Measurements from ENCODE around the gene ERBB2.

Gene ERBB2

DNA sequence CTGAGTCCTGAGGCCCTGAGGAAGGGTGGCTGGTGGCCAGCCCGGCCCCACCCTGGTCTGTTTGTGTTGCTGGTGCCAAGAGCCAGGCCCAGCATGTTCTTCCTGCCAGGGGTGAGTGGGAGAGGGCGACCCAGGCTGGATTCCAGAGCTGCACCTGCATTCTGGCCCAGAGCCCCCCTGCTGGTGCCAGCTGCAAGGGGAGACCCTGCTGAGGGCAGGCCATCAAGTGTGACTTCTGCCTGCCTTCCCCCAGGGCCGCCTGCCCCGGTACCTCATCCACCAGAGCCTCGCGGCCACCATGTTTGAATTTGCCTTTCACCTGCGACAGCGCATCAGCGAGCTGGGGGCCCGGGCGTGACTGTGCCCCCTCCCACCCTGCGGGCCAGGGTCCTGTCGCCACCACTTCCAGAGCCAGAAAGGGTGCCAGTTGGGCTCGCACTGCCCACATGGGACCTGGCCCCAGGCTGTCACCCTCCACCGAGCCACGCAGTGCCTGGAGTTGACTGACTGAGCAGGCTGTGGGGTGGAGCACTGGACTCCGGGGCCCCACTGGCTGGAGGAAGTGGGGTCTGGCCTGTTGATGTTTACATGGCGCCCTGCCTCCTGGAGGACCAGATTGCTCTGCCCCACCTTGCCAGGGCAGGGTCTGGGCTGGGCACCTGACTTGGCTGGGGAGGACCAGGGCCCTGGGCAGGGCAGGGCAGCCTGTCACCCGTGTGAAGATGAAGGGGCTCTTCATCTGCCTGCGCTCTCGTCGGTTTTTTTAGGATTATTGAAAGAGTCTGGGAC lies 37.1 kb upstream of the ERBB2 start:
- no peak overlapping the region for H3K4me3 Mint-ChIP-seq
- peaks cover 49% of the 10 kb centered on the region for H3K36me3 Mint-ChIP-seq (ENCODE audit: low read depth)
- no peak overlapping the region for H3K27ac Mint-ChIP-seq
- no peak for DNase-seq
- peaks cover 12% of the 10 kb centered on the region for H3K4me1 Mint-ChIP-seq (ENCODE audit: low read depth)
- no peaks in the 10 kb centered on the region for H3K9me3 Mint-ChIP-seq
- H3K27me3 Mint-ChIP-seq: peaks cover 16% of the 10 kb centered on the region

DNA sequence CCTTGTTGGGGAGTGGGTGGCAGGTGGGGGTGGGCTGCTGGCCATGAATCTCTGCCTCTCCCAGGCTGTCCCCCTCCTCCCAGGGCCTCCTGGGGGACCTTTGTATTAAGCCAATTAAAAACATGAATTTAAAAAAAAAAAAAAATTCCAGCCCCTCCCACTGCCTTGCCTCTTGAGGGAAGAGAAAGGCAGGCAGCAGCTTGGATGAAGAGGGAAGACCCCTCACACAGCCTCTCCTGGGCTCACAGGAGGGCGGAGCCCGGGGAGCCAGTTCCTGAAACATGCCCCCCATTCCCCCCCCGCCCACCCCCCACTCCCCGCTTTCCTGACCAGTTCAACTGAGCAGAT lies 36.5 kb upstream of the ERBB2 start:
- Mint-ChIP-seq H3K4me1 (ENCODE audit: low read depth) (peaks cover 7% of the 10 kb centered on the region), H3K36me3 (ENCODE audit: low read depth) (peaks cover 44% of the 10 kb centered on the region)

GRCh38 chr17:39663688-39664580 lies 35.9 kb upstream of the ERBB2 start:
- Mint-ChIP-seq H3K4me3 (no peak overlapping the region), H3K27me3 (peaks cover 24% of the 10 kb centered on the region), H3K4me1 (ENCODE audit: low read depth) (peaks cover 8% of the 10 kb centered on the region), H3K9me3 (no peaks in the 10 kb centered on the region), H3K27ac (no peak overlapping the region), H3K36me3 (ENCODE audit: low read depth) (peaks cover 39% of the 10 kb centered on the region)
- DNase-seq: no peak

More for the DNA sequence above, 36.5 kb upstream of the ERBB2 start:
- Mint-ChIP-seq H3K4me3 (no peak overlapping the region), H3K9me3 (no peaks in the 10 kb centered on the region), H3K27ac (no peak overlapping the region), H3K27me3 (peaks cover 19% of the 10 kb centered on the region)
- no peak for DNase-seq

DNA sequence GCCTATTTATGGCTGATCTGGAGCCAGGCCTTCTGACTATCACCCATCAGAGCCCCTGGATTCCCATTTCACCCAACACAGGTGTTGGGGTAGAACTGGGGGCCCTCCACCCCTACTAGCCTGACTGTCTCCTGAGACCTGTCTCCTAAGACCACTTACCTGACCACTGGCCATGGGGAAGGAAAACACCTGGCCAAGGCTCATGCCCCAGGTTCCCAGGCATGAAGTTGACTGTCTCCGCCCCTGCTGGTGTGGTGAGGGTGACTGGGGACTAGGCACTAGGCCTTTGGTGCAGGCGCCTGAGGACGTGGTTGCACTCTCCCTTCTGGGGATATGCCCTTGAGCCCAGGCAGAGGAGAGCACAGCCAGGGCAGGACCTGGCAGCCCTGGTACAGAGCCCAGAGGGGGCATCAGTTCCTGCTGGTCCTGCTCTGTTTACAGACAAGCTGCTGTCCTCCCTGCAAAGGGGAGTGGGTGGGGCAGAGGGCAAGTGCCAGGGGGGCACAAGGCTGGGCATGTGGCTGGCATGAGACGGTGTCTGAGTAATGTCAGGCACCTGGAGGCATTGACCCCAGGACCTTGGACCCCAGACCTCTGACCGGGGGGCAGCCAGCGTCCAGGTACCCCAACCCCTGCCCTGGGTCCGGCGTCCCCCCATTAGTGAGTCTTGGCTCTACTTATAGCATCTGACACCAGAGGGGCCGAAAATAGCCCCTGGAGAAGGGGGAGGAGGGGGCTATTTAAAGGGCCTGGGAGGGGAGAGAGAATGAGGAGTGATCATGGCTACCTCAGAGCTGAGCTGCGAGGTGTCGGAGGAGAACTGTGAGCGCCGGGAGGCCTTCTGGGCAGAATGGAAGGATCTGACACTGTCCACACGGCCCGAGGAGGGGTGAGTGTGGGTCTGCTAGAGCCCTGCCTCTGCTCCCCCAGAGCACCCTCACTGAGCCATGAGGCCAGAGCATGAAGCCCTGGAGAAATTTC lies 35.0 kb upstream of the ERBB2 start, which contains the start of gene TCAP:
Gene TCAP, plus strand, starts transcription at position 769 of the 981 bp plus-strand sequence. Its CDS starts 11 bp downstream, at position 780.
- Mint-ChIP-seq H3K27ac (no peak within 1 kb of the TSS), H3K36me3 (ENCODE audit: low read depth) (peaks cover 31% of the 10 kb centered on the region), H3K4me3 (no peak within 1 kb of the TSS), H3K9me3 (no peaks in the 10 kb centered on the region), H3K4me1 (ENCODE audit: low read depth) (peaks cover 7% of the 10 kb centered on the region), H3K27me3 (peaks cover 30% of the 10 kb centered on the region)
- no peak for DNase-seq

DNA sequence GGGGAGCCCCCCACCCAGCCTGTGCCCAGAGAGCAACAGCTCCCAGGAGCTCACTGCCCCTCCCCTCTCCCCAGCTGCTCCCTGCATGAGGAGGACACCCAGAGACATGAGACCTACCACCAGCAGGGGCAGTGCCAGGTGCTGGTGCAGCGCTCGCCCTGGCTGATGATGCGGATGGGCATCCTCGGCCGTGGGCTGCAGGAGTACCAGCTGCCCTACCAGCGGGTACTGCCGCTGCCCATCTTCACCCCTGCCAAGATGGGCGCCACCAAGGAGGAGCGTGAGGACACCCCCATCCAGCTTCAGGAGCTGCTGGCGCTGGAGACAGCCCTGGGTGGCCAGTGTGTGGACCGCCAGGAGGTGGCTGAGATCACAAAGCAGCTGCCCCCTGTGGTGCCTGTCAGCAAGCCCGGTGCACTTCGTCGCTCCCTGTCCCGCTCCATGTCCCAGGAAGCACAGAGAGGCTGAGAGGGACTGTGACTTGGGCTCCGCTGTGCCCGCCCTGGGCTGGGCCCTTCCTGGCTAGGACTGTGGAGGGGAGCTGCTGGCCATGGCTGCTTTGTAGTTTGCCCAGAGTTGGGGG lies 34.1 kb upstream of the ERBB2 start:
- H3K4me1 Mint-ChIP-seq (ENCODE audit: low read depth): peaks cover 7% of the 10 kb centered on the region
- DNase-seq: no peak
- peaks cover 35% of the 10 kb centered on the region for H3K27me3 Mint-ChIP-seq
- H3K27ac Mint-ChIP-seq: no peak overlapping the region
- no peaks in the 10 kb centered on the region for H3K9me3 Mint-ChIP-seq
- H3K4me3 Mint-ChIP-seq: no peak overlapping the region
- H3K36me3 Mint-ChIP-seq (ENCODE audit: low read depth): peaks cover 23% of the 10 kb centered on the region

DNA sequence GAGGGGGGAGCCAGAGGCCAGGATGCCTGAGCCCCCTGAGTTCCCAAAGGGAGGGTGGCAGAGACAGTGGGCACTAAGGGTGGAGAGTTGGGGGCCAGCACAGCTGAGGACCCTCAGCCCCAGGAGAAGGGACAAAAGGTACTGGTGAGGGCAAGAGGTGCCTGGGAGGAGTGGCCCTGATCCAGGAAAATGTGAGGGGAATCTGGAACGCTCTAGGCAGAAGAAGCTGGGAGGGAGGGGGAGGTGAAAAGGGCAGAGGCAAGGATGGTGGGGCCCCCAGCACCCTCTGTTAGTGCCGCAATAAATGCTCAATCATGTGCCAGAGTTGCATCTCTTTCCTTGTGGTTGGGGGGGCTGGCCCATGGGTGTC lies 33.6 kb upstream of the ERBB2 start:
- H3K4me3 Mint-ChIP-seq: no peak overlapping the region
- H3K27ac Mint-ChIP-seq: no peak overlapping the region
- H3K36me3 Mint-ChIP-seq (ENCODE audit: low read depth): peaks cover 18% of the 10 kb centered on the region
- no peak for DNase-seq
- H3K9me3 Mint-ChIP-seq: no peaks in the 10 kb centered on the region
- peaks cover 39% of the 10 kb centered on the region for H3K27me3 Mint-ChIP-seq
- peaks cover 7% of the 10 kb centered on the region for H3K4me1 Mint-ChIP-seq (ENCODE audit: low read depth)

DNA sequence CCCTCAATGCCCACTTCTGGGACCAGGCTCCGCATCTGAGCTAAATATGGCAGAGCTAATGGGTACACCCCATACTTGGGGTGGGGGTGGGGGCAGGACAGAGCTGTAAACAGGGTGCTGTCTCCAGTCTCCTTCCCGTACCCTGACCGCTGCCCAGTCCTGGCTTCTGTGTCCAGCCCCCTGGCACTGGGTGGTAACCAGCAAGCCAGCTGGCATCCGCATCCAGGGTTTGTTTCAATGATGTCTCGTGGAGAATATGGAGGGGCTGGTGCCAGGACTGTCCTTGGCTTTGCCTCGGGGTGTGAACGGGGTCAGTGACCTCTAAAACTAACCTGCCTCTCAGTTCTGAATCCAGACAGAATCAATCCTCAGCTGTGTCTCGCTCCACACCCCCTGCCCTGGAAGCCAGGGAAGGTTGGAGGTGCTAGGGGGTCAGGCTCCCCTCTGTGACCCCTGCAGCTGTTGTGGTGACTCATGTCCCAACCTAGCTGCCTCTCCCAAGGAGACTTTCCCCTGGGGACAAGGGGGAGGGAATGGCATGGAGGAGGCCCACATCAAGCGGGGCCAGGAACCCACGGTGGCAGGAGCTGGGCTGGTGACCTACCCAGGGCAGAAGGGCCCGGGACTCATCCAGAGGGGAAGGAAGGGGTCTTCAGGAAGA lies 33.1 kb upstream of the ERBB2 start:
- DNase-seq: no peak
- Mint-ChIP-seq H3K27me3 (peaks cover 40% of the 10 kb centered on the region), H3K4me1 (ENCODE audit: low read depth) (peaks cover 9% of the 10 kb centered on the region), H3K9me3 (no peaks in the 10 kb centered on the region), H3K4me3 (no peak overlapping the region), H3K36me3 (ENCODE audit: low read depth) (peaks cover 13% of the 10 kb centered on the region), H3K27ac (no peak overlapping the region)

DNA sequence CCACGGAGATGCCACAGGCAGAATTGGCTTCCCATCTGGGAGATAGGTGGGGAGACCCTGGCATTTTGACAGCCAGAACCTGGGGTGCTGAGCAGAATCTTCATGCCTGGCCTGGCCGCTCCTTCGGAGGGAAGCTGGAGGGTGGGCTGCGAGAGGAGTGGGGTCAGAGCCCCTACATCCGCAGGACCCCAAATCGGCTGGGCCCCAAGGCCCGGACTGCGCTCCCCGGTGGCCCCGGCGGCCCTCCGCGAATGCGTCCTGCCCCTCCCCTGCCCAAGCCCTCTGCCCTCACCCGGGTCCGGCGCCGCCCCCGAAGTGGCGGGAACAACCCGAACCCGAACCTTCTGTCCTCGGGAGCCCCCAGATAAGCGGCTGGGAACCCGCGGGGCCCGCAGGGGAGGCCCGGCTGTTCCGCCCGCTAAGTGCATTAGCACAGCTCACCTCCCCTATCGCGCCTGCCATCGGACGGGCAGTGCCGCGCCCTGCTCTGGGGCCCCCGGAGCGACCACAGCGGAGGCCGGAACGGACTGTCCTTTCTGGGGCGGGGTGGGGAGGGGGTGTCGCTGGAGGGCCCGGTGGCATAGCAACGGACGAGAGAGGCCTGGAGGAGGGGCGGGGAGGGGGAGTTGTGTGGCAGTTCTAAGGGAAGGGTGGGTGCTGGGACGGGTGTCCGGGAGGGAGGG lies 32.5 kb upstream of the ERBB2 start:
- peak; percentile 52 for DNase-seq
- Mint-ChIP-seq H3K9me3 (no peaks in the 10 kb centered on the region), H3K36me3 (ENCODE audit: low read depth) (peaks cover 9% of the 10 kb centered on the region), H3K4me1 (ENCODE audit: low read depth) (peaks cover 13% of the 10 kb centered on the region), H3K27me3 (peaks cover 42% of the 10 kb centered on the region), H3K4me3 (no peak overlapping the region), H3K27ac (no peak overlapping the region)

DNA sequence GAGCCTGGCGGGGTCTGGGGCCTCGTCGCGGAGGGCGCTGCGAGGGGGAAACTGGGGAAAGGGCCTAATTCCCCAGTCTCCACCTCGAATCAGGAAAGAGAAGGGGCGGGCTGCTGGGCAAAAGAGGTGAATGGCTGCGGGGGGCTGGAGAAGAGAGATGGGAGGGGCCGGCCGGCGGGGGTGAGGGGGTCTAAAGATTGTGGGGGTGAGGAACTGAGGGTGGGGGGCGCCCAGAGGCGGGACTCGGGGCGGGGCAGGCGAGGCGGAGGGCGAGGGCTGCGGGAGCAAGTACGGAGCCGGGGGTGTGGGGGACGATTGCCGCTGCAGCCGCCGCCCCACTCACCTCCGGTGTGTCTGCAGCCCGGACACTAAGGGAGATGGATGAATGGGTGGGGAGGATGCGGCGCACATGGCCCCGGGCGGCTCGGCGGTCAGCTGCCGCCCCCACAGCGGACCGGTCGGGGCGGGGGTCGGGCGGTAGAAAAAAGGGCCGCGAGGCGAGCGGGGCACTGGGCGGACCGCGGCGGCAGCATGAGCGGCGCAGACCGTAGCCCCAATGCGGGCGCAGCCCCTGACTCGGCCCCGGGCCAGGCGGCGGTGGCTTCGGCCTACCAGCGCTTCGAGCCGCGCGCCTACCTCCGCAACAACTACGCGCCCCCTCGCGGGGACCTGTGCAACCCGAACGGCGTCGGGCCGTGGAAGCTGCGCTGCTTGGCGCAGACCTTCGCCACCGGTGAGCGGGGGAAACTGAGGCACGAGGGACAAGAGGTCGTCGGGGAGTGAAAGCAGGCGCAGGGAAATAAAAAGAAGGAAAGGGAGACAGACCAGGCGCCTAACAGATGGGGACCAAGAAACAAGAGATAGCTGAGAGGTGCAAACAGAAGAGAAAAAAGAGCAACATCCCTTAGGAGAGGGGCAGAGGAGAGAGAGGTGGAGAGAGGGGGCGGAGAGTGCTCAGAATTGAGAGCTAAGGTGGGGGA lies 31.6 kb upstream of the ERBB2 start, which contains the start of gene PNMT:
Gene PNMT, plus strand, starts transcription at position 509 of the 980 bp plus-strand sequence. Its CDS starts 23 bp downstream, at position 532.
- Mint-ChIP-seq H3K9me3 (no peaks in the 10 kb centered on the region), H3K36me3 (ENCODE audit: low read depth) (peaks cover 3% of the 10 kb centered on the region), H3K4me3 (peak within 1 kb of the TSS; percentile 27), H3K4me1 (ENCODE audit: low read depth) (peaks cover 13% of the 10 kb centered on the region), H3K27me3 (peaks cover 42% of the 10 kb centered on the region), H3K27ac (peak within 1 kb of the TSS; percentile 38)
- peak; percentile 74 for DNase-seq

DNA sequence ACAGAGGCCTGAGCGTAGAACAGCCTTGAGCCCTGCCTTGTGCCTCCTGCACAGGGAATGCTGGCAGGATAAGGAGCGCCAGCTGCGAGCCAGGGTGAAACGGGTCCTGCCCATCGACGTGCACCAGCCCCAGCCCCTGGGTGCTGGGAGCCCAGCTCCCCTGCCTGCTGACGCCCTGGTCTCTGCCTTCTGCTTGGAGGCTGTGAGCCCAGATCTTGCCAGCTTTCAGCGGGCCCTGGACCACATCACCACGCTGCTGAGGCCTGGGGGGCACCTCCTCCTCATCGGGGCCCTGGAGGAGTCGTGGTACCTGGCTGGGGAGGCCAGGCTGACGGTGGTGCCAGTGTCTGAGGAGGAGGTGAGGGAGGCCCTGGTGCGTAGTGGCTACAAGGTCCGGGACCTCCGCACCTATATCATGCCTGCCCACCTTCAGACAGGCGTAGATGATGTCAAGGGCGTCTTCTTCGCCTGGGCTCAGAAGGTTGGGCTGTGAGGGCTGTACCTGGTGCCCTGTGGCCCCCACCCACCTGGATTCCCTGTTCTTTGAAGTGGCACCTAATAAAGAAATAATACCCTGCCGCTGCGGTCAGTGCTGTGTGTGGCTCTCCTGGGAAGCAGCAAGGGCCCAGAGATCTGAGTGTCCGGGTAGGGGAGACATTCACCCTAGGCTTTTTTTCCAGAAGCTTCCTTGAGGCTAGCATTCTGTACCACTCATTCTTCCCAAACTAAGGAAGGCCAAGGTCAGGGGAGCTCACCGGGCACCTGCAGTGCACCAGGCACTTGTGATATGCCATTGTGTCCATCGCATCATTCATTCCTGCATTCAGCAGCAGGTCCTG lies 29.7 kb upstream of the ERBB2 start:
- Mint-ChIP-seq H3K36me3 (ENCODE audit: low read depth) (no peaks in the 10 kb centered on the region), H3K27me3 (peaks cover 42% of the 10 kb centered on the region), H3K4me3 (no peak overlapping the region), H3K9me3 (no peaks in the 10 kb centered on the region), H3K4me1 (ENCODE audit: low read depth) (peaks cover 13% of the 10 kb centered on the region), H3K27ac (no peak overlapping the region)
- DNase-seq: no peak

- H3K27ac Mint-ChIP-seq: no peak overlapping the region
- H3K4me3 Mint-ChIP-seq: no peak overlapping the region
- H3K4me1 Mint-ChIP-seq (ENCODE audit: low read depth): peaks cover 17% of the 10 kb centered on the region
- no peaks in the 10 kb centered on the region for H3K9me3 Mint-ChIP-seq
- peaks cover 40% of the 10 kb centered on the region for H3K27me3 Mint-ChIP-seq
- no peak for DNase-seq
- H3K36me3 Mint-ChIP-seq (ENCODE audit: low read depth): no peaks in the 10 kb centered on the region
Measured at GRCh38 chr17:39670746-39671145, 29.1 kb upstream of the ERBB2 start.
